GM12873 (cell line): ENCODE measurements around the gene ARHGAP12.

ENCODE experiments used
- TF ChIP-seq, protein P1 (sequence below): IDR thresholded peaks from 2 replicates; pipeline ENCODE4 v1.5.1; 2012; ENCODE audit warnings: low read depth, mild to moderate bottlenecking, moderate library complexity, low read length, control low read depth; ENCODE audit not compliant: insufficient read depth; ENCODE audit errors: missing control alignments

Gene ARHGAP12

DNA sequence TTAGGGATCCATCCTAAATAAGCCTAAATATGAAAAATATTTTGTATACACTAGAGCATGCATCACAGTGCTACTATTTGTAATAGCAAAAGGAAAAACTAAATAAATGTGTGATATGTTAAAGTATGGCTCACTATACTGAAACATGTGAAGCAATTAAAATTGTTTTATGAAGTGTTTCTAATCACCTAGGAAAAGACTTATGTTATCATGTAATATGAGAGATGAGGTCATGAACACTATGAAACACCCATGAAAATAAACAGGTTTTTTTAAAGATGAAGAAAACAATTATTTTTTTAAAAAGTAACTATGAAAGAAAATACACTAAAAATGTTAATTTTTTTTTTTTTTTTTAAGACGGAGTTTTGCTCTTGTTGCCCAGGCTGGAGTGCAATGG, 16.8 kb upstream of the ARHGAP12 start:
- TF ChIP-seq, protein P1, sequence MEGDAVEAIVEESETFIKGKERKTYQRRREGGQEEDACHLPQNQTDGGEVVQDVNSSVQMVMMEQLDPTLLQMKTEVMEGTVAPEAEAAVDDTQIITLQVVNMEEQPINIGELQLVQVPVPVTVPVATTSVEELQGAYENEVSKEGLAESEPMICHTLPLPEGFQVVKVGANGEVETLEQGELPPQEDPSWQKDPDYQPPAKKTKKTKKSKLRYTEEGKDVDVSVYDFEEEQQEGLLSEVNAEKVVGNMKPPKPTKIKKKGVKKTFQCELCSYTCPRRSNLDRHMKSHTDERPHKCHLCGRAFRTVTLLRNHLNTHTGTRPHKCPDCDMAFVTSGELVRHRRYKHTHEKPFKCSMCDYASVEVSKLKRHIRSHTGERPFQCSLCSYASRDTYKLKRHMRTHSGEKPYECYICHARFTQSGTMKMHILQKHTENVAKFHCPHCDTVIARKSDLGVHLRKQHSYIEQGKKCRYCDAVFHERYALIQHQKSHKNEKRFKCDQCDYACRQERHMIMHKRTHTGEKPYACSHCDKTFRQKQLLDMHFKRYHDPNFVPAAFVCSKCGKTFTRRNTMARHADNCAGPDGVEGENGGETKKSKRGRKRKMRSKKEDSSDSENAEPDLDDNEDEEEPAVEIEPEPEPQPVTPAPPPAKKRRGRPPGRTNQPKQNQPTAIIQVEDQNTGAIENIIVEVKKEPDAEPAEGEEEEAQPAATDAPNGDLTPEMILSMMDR: no peak

DNA sequence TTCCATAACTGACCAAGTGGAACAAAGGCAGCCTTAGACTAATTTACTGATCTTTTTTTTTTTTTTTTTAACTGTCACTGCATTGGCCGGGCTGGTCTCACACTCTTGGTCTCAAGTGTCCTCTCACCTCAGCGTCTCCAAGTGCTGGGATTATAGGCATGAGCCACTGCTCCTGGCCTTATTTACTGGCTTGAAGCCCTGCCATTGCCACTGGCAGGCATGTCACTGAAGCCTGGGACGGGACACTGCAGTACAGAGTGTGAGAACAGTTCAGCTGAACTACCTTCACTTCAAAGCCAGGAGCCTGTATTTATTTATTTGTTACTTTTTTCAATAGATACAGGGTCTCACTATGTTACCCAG, 15.4 kb upstream of the ARHGAP12 start:
- TF ChIP-seq, protein P1: no peak

- TF ChIP-seq, protein P1: no peak
Measured at GRCh38 chr10:31942892-31943291, 14.3 kb upstream of the ARHGAP12 start.

- TF ChIP-seq, protein P1: no peak
Measured at GRCh38 chr10:31942435-31942834, 13.8 kb upstream of the ARHGAP12 start.

DNA sequence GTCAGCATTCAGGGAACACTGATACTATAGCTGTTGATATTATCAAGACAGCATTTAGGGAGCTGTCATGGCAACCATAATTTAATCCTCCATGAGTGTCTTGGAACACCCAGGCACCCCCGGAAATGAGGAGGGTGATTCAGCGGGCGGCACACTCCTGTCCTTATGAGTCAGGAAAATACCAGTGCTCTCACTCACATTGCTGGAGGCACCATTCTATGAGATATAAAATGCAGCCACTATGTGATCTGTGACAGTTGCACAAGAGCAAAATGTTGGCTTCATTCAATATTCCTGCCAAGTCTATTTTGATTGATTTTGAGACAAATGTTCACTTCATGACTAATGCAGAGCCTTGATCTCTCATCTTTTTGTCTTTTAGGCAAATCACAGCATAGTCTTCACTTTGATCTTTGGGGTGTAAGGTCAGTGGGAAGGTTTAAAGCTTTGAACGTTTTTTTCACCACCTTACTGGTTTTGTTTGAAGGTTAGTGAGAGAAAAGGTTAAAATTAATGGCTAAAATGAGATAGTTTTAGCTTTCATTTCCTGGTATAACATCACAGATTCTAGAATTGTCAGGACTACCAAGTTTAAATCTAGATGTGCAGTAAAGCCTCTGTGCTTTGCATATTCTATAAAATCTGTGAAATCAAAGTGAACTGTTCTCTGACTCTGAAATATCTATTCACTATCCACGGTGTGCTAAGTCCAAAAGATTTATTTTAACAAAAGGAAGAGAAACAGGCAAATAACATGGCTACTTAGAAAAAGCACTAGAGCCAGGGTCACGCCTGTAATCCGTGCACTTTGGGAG, 12.4 kb upstream of the ARHGAP12 start:
- TF ChIP-seq, protein P1: no peak

GRCh38 chr10:31939797-31940708, 11.4 kb upstream of the ARHGAP12 start:
- TF ChIP-seq, protein P1: no peak

DNA sequence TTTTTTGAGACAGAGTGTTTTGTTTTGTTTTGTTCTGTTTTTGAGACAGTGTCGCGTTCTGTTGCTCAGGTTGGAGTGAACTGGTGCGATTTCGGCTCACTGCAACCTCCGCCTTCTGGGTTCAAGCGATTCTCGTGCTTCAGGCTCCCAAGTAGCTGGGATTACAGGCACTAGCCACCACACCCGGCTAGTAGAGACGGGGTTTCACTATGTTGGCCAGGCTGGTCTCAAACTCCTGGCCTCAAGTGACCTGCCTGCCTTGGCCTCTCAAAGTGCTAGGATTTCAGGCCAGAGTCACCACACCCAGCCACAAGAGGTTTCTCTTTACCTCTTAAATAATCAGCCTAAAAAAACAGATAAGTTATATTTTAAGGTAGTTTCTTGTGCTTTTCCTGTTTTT, 8.7 kb upstream of the ARHGAP12 start:
- TF ChIP-seq, protein P1: no peak
